HEK293 (cell line): Measurements from ENCODE around the gene SSBP2.

Experiments used
- CTCF ChIA-PET: fragments of 350-600 bp; formaldehyde crosslinking; extraction: SDS; loops from one replicate; lab custom pipeline; 2021; ENCODE audit warnings: antibody characterized with exemption; lab: Yijun Ruan, JAX
- POLR2A ChIA-PET: fragments of 300-600 bp; formaldehyde crosslinking; extraction: SDS; loops from one replicate; lab custom pipeline; 2020; ENCODE audit warnings: antibody characterized with exemption, inconsistent platforms; lab: Yijun Ruan, JAX
- H3K27ac ChIP-seq: fragments of 200-500 bp; sonication (Bioruptor generic); 2 replicates; pipeline ENCODE4 v1.5.1; 2014; ENCODE audit warnings: low read depth, low read length, control low read depth, inconsistent platforms; ENCODE audit errors: extremely low read depth
- H3K36me3 ChIP-seq, 2 experiments: fragments of 200-500 bp in 1 of 2; sonication (Bioruptor generic) in 1 of 2; 1 replicate in 1 of 2; 2 replicates in 1 of 2; pipeline ENCODE4 v1.5.1; 2014 to 2017; ENCODE audit warnings: inconsistent platforms in 2 of 2, low read length in 2 of 2; ENCODE audit not compliant: control insufficient read depth in 2 of 2, insufficient read depth in 1 of 2
- H3K4me1 ChIP-seq: fragments of 200-500 bp; sonication (Bioruptor generic); 2 replicates; pipeline ENCODE4 v1.5.1; 2014; ENCODE audit warnings: mild to moderate bottlenecking, low read length, inconsistent platforms; ENCODE audit not compliant: control insufficient read depth, insufficient read depth
- H3K4me3 ChIP-seq: 2 replicates; pipeline ENCODE4 v1.5.1; 2011; ENCODE audit warnings: low read depth, mild to moderate bottlenecking, control low read depth, low read length, moderate library complexity
- H3K9me3 ChIP-seq: fragments of 200-500 bp; sonication (Bioruptor generic); 2 replicates; pipeline ENCODE4 v1.5.1; 2014; ENCODE audit warnings: low read depth, low read length, inconsistent platforms; ENCODE audit not compliant: control insufficient read depth, insufficient read depth
- FEZF1 ChIP-seq: fragments of 450-650 bp; formaldehyde crosslinking; IDR thresholded peaks from 2 replicates; pipeline ENCODE4 v1.5.1; 2016; ENCODE audit warnings: missing biosample characterization, missing genetic modification characterization
- SCRT2 ChIP-seq: fragments of 450-650 bp; formaldehyde crosslinking; IDR thresholded peaks from 2 replicates; pipeline ENCODE4 v1.5.1; 2016; ENCODE audit warnings: missing biosample characterization, missing genetic modification characterization
- ZIC2 ChIP-seq: fragments of 450-650 bp; formaldehyde crosslinking; IDR thresholded peaks from 2 replicates; pipeline ENCODE4 v1.5.1; 2016; ENCODE audit warnings: missing biosample characterization, missing genetic modification characterization
- ZNF239 ChIP-seq: fragments of 450-650 bp; formaldehyde crosslinking; IDR thresholded peaks from 2 replicates; pipeline ENCODE4 v1.5.1; 2016; ENCODE audit warnings: missing biosample characterization, missing genetic modification characterization
- ZNF433 ChIP-seq: fragments of 450-650 bp; formaldehyde crosslinking; IDR thresholded peaks from 2 replicates; pipeline ENCODE4 v1.5.1; 2016; ENCODE audit warnings: missing biosample characterization, missing genetic modification characterization, low read depth
- ZNF561 ChIP-seq: fragments of 450-650 bp; IDR thresholded peaks from 2 replicates; pipeline ENCODE4 v1.5.1; 2018; ENCODE audit warnings: missing biosample characterization, missing genetic modification characterization, borderline replicate concordance
- ZNF791 ChIP-seq: fragments of 450-650 bp; formaldehyde crosslinking; IDR thresholded peaks from 2 replicates; pipeline ENCODE4 v1.5.1; 2016; ENCODE audit warnings: missing biosample characterization, missing genetic modification characterization
- ZXDB ChIP-seq: fragments of 450-650 bp; formaldehyde crosslinking; IDR thresholded peaks from 2 replicates; pipeline ENCODE4 v1.5.1; 2016; ENCODE audit warnings: missing biosample characterization, missing genetic modification characterization
- TF ChIP-seq, protein P1 (sequence below): fragments of 450-650 bp; formaldehyde crosslinking; IDR thresholded peaks from 2 replicates; pipeline ENCODE4 v1.5.1; 2016; ENCODE audit warnings: missing biosample characterization, missing genetic modification characterization
- TF ChIP-seq, protein P2 (sequence below): fragments of 450-650 bp; formaldehyde crosslinking; IDR thresholded peaks from 2 replicates; pipeline ENCODE4 v1.5.1; 2017; ENCODE audit warnings: missing biosample characterization, missing genetic modification characterization
- TF ChIP-seq, protein P3 (sequence below): fragments of 450-650 bp; formaldehyde crosslinking; IDR thresholded peaks from 2 replicates; pipeline ENCODE4 v1.5.1; 2016; ENCODE audit warnings: missing biosample characterization, missing genetic modification characterization
- TF ChIP-seq, protein P4 (sequence below): fragments of 450-650 bp; formaldehyde crosslinking; IDR thresholded peaks from 2 replicates; pipeline ENCODE4 v1.5.1; 2016; ENCODE audit warnings: missing biosample characterization, missing genetic modification characterization

The SSBP2 gene

DNA sequence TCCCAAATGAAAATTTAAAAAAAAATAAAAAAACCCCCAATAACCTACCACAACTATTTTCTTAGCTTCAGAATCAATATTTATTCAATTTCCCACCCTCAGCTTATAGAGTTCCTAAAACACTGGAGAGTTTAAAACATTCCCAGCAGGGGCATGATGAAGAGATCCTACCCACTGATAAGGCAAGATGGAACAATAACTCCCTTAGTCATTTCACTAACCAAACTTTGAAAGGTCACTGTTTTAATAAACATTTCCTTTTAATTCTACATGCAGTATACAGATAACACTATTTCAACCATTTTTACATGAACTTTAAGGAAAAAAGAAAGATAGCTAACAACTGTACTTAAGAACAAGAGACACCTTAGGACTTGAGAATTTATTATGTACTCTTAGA, 322.0 kb downstream of the SSBP2 start:
- ChIA-PET CTCF (interaction anchor here (0.6 to 1.0 kb wide), 3 partner anchors 97 to 428 kb away, joined by 3 to 4 read pairs (median 3); no protein-coding TSS in a partner anchor), POLR2A (interaction anchor here (0.6 kb wide), 1 partner anchor 61 kb away, joined by 3 read pairs; no protein-coding TSS in a partner anchor)
- Histone ChIP-seq H3K4me1 (peaks cover 12% of the 10 kb centered on the region), H3K36me3 (no peaks in the 10 kb centered on the region), H3K27ac (no peak overlapping the region), H3K4me3 (no peak overlapping the region), H3K9me3 (no peaks in the 10 kb centered on the region)
- TF ChIP-seq ZXDB (tag by site-specific recombination) (peak; percentile 43; the same call in 1 of the 2 replicates), FEZF1 (tag by site-specific recombination) (peak; percentile 38; the same call in 1 of the 2 replicates), ZIC2 (tag by site-specific recombination) (peak; percentile 26; the same call in 1 of the 2 replicates), ZNF791 (tag by site-specific recombination) (no peak), ZNF561 (tag by site-specific recombination) (no peak)

DNA sequence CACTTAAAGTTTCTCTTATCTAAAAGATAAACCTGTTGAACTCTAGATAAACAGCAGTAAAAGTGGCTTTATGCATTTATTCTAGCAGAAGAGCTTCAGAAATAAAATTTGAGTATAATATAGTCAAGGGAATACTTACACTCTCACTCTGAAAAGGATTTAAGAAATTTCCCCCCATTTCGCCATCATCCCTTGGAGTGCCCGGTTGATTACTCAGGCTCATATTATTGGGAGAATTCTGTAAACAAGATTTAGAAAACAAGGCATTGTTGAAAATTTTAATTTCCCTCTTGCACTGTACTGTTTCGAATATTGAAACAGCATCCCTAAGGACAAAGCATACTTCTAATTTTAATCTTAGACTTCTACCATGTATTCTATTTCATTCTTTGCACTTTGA, 322.5 kb downstream of the SSBP2 start:
- H3K27ac ChIP-seq = no peak overlapping the region
- ChIA-PET POLR2A (interaction anchor here (0.6 kb wide), 1 partner anchor 61 kb away, joined by 3 read pairs; no protein-coding TSS in a partner anchor), CTCF (interaction anchor here (0.6 to 1.0 kb wide), 2 partner anchors 97 to 428 kb away, joined by 3 to 4 read pairs; no protein-coding TSS in a partner anchor)
- H3K36me3 ChIP-seq = no peaks in the 10 kb centered on the region
- H3K4me3 ChIP-seq = no peak overlapping the region
- peaks cover 12% of the 10 kb centered on the region for H3K4me1 ChIP-seq
- H3K9me3 ChIP-seq = no peaks in the 10 kb centered on the region
- TF ChIP-seq, protein P1, sequence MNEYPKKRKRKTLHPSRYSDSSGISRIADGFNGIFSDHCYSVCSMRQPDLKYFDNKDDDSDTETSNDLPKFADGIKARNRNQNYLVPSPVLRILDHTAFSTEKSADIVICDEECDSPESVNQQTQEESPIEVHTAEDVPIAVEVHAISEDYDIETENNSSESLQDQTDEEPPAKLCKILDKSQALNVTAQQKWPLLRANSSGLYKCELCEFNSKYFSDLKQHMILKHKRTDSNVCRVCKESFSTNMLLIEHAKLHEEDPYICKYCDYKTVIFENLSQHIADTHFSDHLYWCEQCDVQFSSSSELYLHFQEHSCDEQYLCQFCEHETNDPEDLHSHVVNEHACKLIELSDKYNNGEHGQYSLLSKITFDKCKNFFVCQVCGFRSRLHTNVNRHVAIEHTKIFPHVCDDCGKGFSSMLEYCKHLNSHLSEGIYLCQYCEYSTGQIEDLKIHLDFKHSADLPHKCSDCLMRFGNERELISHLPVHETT (tag by site-specific recombination) = no peak
- TF ChIP-seq, protein P2, sequence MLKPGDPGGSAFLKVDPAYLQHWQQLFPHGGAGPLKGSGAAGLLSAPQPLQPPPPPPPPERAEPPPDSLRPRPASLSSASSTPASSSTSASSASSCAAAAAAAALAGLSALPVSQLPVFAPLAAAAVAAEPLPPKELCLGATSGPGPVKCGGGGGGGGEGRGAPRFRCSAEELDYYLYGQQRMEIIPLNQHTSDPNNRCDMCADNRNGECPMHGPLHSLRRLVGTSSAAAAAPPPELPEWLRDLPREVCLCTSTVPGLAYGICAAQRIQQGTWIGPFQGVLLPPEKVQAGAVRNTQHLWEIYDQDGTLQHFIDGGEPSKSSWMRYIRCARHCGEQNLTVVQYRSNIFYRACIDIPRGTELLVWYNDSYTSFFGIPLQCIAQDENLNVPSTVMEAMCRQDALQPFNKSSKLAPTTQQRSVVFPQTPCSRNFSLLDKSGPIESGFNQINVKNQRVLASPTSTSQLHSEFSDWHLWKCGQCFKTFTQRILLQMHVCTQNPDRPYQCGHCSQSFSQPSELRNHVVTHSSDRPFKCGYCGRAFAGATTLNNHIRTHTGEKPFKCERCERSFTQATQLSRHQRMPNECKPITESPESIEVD (tag by site-specific recombination) = no peak
- TF ChIP-seq, protein P3, sequence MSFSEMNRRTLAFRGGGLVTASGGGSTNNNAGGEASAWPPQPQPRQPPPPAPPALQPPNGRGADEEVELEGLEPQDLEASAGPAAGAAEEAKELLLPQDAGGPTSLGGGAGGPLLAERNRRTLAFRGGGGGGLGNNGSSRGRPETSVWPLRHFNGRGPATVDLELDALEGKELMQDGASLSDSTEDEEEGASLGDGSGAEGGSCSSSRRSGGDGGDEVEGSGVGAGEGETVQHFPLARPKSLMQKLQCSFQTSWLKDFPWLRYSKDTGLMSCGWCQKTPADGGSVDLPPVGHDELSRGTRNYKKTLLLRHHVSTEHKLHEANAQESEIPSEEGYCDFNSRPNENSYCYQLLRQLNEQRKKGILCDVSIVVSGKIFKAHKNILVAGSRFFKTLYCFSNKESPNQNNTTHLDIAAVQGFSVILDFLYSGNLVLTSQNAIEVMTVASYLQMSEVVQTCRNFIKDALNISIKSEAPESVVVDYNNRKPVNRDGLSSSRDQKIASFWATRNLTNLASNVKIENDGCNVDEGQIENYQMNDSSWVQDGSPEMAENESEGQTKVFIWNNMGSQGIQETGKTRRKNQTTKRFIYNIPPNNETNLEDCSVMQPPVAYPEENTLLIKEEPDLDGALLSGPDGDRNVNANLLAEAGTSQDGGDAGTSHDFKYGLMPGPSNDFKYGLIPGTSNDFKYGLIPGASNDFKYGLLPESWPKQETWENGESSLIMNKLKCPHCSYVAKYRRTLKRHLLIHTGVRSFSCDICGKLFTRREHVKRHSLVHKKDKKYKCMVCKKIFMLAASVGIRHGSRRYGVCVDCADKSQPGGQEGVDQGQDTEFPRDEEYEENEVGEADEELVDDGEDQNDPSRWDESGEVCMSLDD (tag by site-specific recombination) = no peak
- TF ChIP-seq SCRT2 (tag by site-specific recombination) = 0 out of 2 replicates have a peak, but pooled peaks have one; percentile 36
- TF ChIP-seq, all 188 proteins: peak for 1

DNA sequence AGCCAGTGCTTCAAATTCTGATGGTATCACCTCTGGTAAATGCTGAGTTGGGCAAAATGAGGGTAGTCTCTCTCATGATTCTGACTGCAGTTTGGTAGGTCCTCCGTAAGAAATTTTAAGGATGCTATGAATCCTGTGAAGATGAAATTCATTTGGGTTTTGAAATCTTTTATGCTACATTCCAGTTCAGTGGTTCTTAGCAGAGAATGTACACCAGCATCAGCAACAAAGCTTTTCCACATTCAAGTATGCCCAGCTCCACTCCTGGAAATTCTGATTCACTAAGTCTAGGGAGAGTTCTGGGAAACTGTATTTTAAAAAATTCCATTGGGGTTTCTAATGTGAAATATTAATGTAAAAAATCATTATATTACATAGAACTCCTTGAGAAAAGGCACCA, 323.3 kb downstream of the SSBP2 start:
- TF ChIP-seq ZNF239 (tag by site-specific recombination) (no peak), ZNF433 (tag by site-specific recombination) (no peak)
- TF ChIP-seq, protein P4, sequence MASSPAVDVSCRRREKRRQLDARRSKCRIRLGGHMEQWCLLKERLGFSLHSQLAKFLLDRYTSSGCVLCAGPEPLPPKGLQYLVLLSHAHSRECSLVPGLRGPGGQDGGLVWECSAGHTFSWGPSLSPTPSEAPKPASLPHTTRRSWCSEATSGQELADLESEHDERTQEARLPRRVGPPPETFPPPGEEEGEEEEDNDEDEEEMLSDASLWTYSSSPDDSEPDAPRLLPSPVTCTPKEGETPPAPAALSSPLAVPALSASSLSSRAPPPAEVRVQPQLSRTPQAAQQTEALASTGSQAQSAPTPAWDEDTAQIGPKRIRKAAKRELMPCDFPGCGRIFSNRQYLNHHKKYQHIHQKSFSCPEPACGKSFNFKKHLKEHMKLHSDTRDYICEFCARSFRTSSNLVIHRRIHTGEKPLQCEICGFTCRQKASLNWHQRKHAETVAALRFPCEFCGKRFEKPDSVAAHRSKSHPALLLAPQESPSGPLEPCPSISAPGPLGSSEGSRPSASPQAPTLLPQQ (tag by site-specific recombination) = no peak
- peaks cover 18% of the 10 kb centered on the region for H3K4me1 ChIP-seq
- no peaks in the 10 kb centered on the region for H3K36me3 ChIP-seq
- H3K9me3 ChIP-seq = no peaks in the 10 kb centered on the region
- POLR2A ChIA-PET = no interaction called here
- CTCF ChIA-PET = no interaction called here
- H3K4me3 ChIP-seq = no peak overlapping the region
- no peak overlapping the region for H3K27ac ChIP-seq
